ENCODE measurements around the gene BLOC1S3. TPM values are rescaled to one million over a fixed set of nuclear protein-coding genes. Genes with fewer than 3 reads are reported as not detected.
A peak's percentile ranks its signal among the peaks of the same experiment; 100 is the strongest.

Gene BLOC1S3
- 8.0 to 10.3 TPM (median 8.9 TPM) in 3 replicates for total RNA-seq

GRCh38 chr19:45178262-45179071, at the start of gene BLOC1S3:
TSS of gene BLOC1S3 (plus strand) at chr19:45178784. CDS start at chr19:45179297, 513 bp downstream.
- H3K9me3 Mint-ChIP-seq = no peaks in the 10 kb centered on the region
- H3K36me3 Mint-ChIP-seq = peaks cover 6% of the 10 kb centered on the region
- DNase-seq (ENCODE audit: low spot score in 2 of 2, unreplicated experiment in 2 of 2) = peak; percentile 99
- TF ChIP-seq CTCF (IDR thresholded peaks at IDR 0.05; ENCODE audit: unreplicated experiment) = peak; percentile 60
- peak within 1 kb of the TSS; percentile 91 for H3K4me3 Mint-ChIP-seq
- peak within 1 kb of the TSS; percentile 97 for H3K27ac Mint-ChIP-seq
- peaks cover 19% of the 10 kb centered on the region for H3K4me1 Mint-ChIP-seq
- H3K27me3 Mint-ChIP-seq (ENCODE audit: low read depth) = no peaks in the 10 kb centered on the region

GRCh38 chr19:45128806-45129205, 49.8 kb upstream of the BLOC1S3 start:
- TF ChIP-seq CTCF (IDR thresholded peaks at IDR 0.05; ENCODE audit: unreplicated experiment) = no peak
- Mint-ChIP-seq H3K9me3 (no peaks in the 10 kb centered on the region), H3K4me1 (peaks cover 6% of the 10 kb centered on the region), H3K27ac (no peak overlapping the region), H3K36me3 (no peaks in the 10 kb centered on the region), H3K4me3 (no peak overlapping the region), H3K27me3 (ENCODE audit: low read depth) (no peaks in the 10 kb centered on the region)
- no peak for DNase-seq (ENCODE audit: low spot score in 2 of 2, unreplicated experiment in 2 of 2)

- Mint-ChIP-seq H3K4me3 (no peak overlapping the region), H3K27ac (no peak overlapping the region), H3K4me1 (no peaks in the 10 kb centered on the region), H3K36me3 (no peaks in the 10 kb centered on the region), H3K9me3 (no peaks in the 10 kb centered on the region), H3K27me3 (ENCODE audit: low read depth) (no peaks in the 10 kb centered on the region)
- no peak for TF ChIP-seq CTCF (IDR thresholded peaks at IDR 0.05; ENCODE audit: unreplicated experiment)
- no peak for DNase-seq (ENCODE audit: low spot score in 2 of 2, unreplicated experiment in 2 of 2)
Measured at GRCh38 chr19:45130236-45130635, 48.3 kb upstream of the BLOC1S3 start.

- Mint-ChIP-seq H3K9me3 (no peaks in the 10 kb centered on the region), H3K4me3 (no peak overlapping the region), H3K36me3 (no peaks in the 10 kb centered on the region)
Measured at GRCh38 chr19:45130888-45131615, 47.5 kb upstream of the BLOC1S3 start.

GRCh38 chr19:45133661-45134060, 44.9 kb upstream of the BLOC1S3 start:
- Mint-ChIP-seq H3K4me1 (peaks cover 8% of the 10 kb centered on the region), H3K9me3 (no peaks in the 10 kb centered on the region), H3K36me3 (no peaks in the 10 kb centered on the region), H3K4me3 (no peak overlapping the region), H3K27me3 (ENCODE audit: low read depth) (no peaks in the 10 kb centered on the region), H3K27ac (no peak overlapping the region)
- no peak for DNase-seq (ENCODE audit: low spot score in 2 of 2, unreplicated experiment in 2 of 2)
- TF ChIP-seq CTCF (IDR thresholded peaks at IDR 0.05; ENCODE audit: unreplicated experiment) = no peak

More at GRCh38 chr19:45130888-45131615, 47.5 kb upstream of the BLOC1S3 start:
- TF ChIP-seq CTCF (IDR thresholded peaks at IDR 0.05; ENCODE audit: unreplicated experiment) = no peak
- DNase-seq (ENCODE audit: low spot score in 2 of 2, unreplicated experiment in 2 of 2) = no peak
- Mint-ChIP-seq H3K4me1 (no peaks in the 10 kb centered on the region), H3K27ac (no peak overlapping the region), H3K27me3 (ENCODE audit: low read depth) (no peaks in the 10 kb centered on the region)

Data from mesothelial cell of epicardium (in vitro differentiated cells).